Pancreas (tissue), 10 donors: ENCODE results near the gene SRRM1. TPM values are rescaled to one million over a fixed set of nuclear protein-coding genes. Genes with fewer than 3 reads are reported as not detected.
A peak's percentile ranks its signal among the peaks of the same experiment; 100 is the strongest.
"Not testable (repeated sequence)": the region's sequence is repeated elsewhere in the genome, so short reads cannot be mapped to it uniquely, and the experiment has no call there.

Source experiments
- ATAC-seq, 4 donors: fragments of 200-7000 bp; cut with Tn5 transposase; one replicate each; pipeline versions ENCODE4 v1.8.0 to v1.9.1; 2020; ENCODE audit warnings: mild to moderate bottlenecking in 4 of 4, moderate library complexity in 4 of 4
- DNase-seq, 6 donors: peaks; one replicate each; pipeline ENCODE4 v3.0.0-alpha.2; 2020
- FAIRE-seq: peaks from 2 replicates; lab custom pipeline; 2012; peaks lifted over from hg19 to GRCh38; lab: Jason Lieb, UNC
- H3K27ac ChIP-seq, 4 donors: fragments of 200-600 bp; sonication (generic); 1 replicate in 3 of 4; 2 replicates in 1 of 4; pipeline versions ENCODE4 v1.5.0 to v1.8.0; 2020
- H3K27me3 ChIP-seq, 4 donors: fragments of 200-600 bp; one replicate each; pipeline ENCODE4 v1.8.0; 2021
- H3K36me3 ChIP-seq, 3 donors: fragments of 200-600 bp; sonication (generic) in 1 of 3; one replicate each; pipeline versions ENCODE4 v1.5.0 to v1.8.0; 2020 to 2021
- H3K4me1 ChIP-seq, 3 donors: fragments of 200-600 bp; one replicate each; pipeline ENCODE4 v1.8.0; 2021
- H3K4me3 ChIP-seq, 4 donors: fragments of 200-600 bp; sonication (generic) in 2 of 4; one replicate each; pipeline versions ENCODE4 v1.5.0 to v1.8.0; 2020 to 2021
- H3K9me3 ChIP-seq, 4 donors: fragments of 200-600 bp; one replicate each; pipeline ENCODE4 v1.8.0; 2021
- CTCF ChIP-seq, 4 donors: fragments of 200-600 bp; sonication (generic) in 3 of 4; IDR thresholded peaks; one replicate each; pipeline versions ENCODE4 v1.5.0 to v1.8.0; 2021; ENCODE audit warnings: antibody characterized with exemption in 4 of 4
- WGBS, 2 donors: extraction: QIAGEN DNeasy Blood & Tissue Kit; methylation state at CpG; one replicate each; pipeline ENCODE4 v1.1.7; 2013; 5-methylcytosine and 5-hydroxymethylcytosine counted together
- intact Hi-C, 3 donors: fragments of 100-400 bp; cut with DNase I; formaldehyde crosslinking; loops; one replicate each; pipeline versions ENCODE4 v1.11.1 to v1.14.2; 2022
- polyA plus RNA-seq, 2 donors: library from polyadenylated mRNA; stranded (reverse); fragments of 200-250 nt; gene quantifications; one replicate each; pipeline ENCODE4 v1.2.3, GENCODE V29; 2013
- total RNA-seq, 6 donors: library from RNA; stranded (reverse); fragmentation: NEBNext Ultra II Directional in 4 of 6; extraction: Animal tissue kit (Norgen Biotek cat#: 25700) in 4 of 6; gene quantifications; one replicate each; pipeline versions ENCODE4 v1.2.1 to v1.2.4, GENCODE V29; 2021 to 2023
- donor health status: healthy with polysubstance abuse.
- donor health status: DM: no; HTN: no; CAD: no; lungs with moderate emphysema.
- donor health status: DM: no; HTN: no; CAD: no.
- donor health status: control.
- donor health status: control.
- donor health status: Bipolar disorder and iron deficiency.
- donor health status: DM: yes; HTN: yes; CAD: no.
- donor health status: DM: no; HTN: no; CAD: no.
- donor health status: DM: no; HTN: no; CAD: no.
- donor health status: DM: yes; HTN: yes; CAD: no.

SRRM1 gene
- total and polyA plus RNA-seq, 8 donors = 34.3 to 71.3 (median 55.3) TPM

- H3K9me3 ChIP-seq = no peaks in the 10 kb centered on the region
- FAIRE-seq = no peak
- H3K4me3 ChIP-seq = no peak overlapping the region
- WGBS, 2 donors = 92 to 95% methylated on average over 12 to 31 of the region's 31 CpGs
- DNase-seq = peak in 1 of 6 donors; percentile 55
- ATAC-seq = no peak
- no peak for TF ChIP-seq CTCF (IDR thresholded peaks at IDR 0.05)
- no peak overlapping the region for H3K27ac ChIP-seq
- intact Hi-C loops = no loop called here
- no peaks in the 10 kb centered on the region for H3K27me3 ChIP-seq
- peaks cover 0 to 10% (median 9%) of the 10 kb centered on the region in 3 donors for H3K4me1 ChIP-seq
- H3K36me3 ChIP-seq = no peaks in the 10 kb centered on the region
Measured at GRCh38 chr1:24721533-24721932, 78.4 kb downstream of the SRRM1 start.

GRCh38 chr1:24722073-24723035, 79.3 kb downstream of the SRRM1 start:
- H3K27me3 ChIP-seq, ATAC-seq, DNase-seq, H3K27ac ChIP-seq, H3K4me3 ChIP-seq, intact Hi-C loops, FAIRE-seq, H3K4me1 ChIP-seq, H3K9me3 ChIP-seq, H3K36me3 ChIP-seq: not testable (repeated sequence)
- 87 to 89% methylated on average over 21 of the region's 21 CpGs for whole genome bisulfite sequencing, 2 donors

Other genes starting within 250 kb of the SRRM1 start
- gene STPG1, start 229.5 kb upstream of the SRRM1 start, total RNA-seq = 1 to 10 TPM; 2.7 to 6.3 (median 3.3) TPM
- 1 to 10 TPM; 3.6 to 4.5 TPM for gene STPG1, start 229.5 kb upstream of the SRRM1 start, polyA plus RNA-seq
- gene NIPAL3, start 227.5 kb upstream of the SRRM1 start, total RNA-seq = 10 to 100 TPM; 16.1 to 25.4 (median 19.3) TPM
- 1 to 10 TPM; 7.2 to 8.5 TPM for gene NIPAL3, start 227.5 kb upstream of the SRRM1 start, polyA plus RNA-seq
- 10 to 100 TPM; 11.5 to 14.2 (median 12.4) TPM for gene RCAN3, start 140.5 kb upstream of the SRRM1 start, total RNA-seq
- 10 to 100 TPM in 1 of 2 donors, 1 to 10 TPM in 1; 4.0 to 11.6 TPM for gene RCAN3, start 140.5 kb upstream of the SRRM1 start, polyA plus RNA-seq
- 10 to 100 TPM in 3 of 6 donors, 1 to 10 TPM in 3; 6.9 to 24.7 (median 11.8) TPM for gene NCMAP, start 87.2 kb upstream of the SRRM1 start, total RNA-seq
- 1 to 10 TPM; 6.3 to 9.7 TPM for gene NCMAP, start 87.2 kb upstream of the SRRM1 start, polyA plus RNA-seq
- 10 to 100 TPM; 16.8 to 86.7 (median 35.6) TPM for gene CLIC4, start 102.1 kb downstream of the SRRM1 start, total RNA-seq
- 10 to 100 TPM; 12.0 to 16.1 TPM for gene CLIC4, start 102.1 kb downstream of the SRRM1 start, polyA plus RNA-seq